Gastrocnemius medialis (tissue), 4 donors: Measurements from ENCODE around the gene RNU6-9.

Source experiments
- POLR2A ChIP-seq, 2 donors: fragments of 450-650 bp; IDR thresholded peaks; one replicate each; pipeline ENCODE4 v1.6.1; 2017; ENCODE audit warnings: antibody characterized with exemption in 2 of 2, mild to moderate bottlenecking in 2 of 2, moderate library complexity in 2 of 2
- TF ChIP-seq, protein P1 (sequence below), 5 experiments: fragments of 450-650 bp in 3 of 5; fragments of 200-600 bp in 2 of 5; sonication (generic) in 2 of 5; IDR thresholded peaks in 4 of 5; conservative IDR thresholded peaks in 1 of 5; 1 replicate in 4 of 5; 2 replicates in 1 of 5; pipeline ENCODE4 v1.5.1; 2016 to 2019; ENCODE audit warnings: antibody characterized with exemption in 5 of 5, mild to moderate bottlenecking in 3 of 5, moderate library complexity in 3 of 5

DNA sequence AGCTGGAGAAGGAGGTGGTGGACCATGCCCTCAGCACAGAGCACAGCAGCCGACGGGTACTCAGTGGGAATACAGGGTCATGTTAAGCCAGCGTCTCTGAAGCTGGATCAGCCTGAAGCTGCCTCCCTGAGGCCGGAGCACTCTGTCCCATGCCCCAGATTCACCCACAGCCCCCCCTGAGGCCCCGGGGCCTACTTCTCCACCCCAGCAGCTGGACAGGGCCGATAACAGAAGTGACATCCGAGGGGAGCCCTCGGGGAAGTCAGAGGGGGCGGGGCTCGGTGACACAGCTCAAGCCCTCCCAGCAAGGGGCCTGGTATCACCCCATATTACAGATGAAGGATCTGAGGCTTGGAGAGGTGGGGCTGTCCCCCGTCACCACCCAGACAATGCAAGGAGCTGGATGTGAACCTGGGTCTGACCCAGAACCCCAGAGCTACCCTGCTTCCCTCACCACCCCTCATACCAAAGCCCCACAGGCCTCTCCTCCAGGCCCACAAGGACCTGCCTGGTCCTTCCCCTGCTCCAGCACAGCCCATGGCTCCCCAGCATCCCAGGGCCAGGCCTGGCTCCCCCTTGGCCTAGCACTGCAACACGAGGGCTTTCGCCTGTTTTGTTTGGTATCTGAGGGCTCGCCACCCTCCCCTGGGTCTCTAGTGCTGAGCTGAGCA, 14.0 kb downstream of the RNU6-9 start:
- no peak for TF ChIP-seq POLR2A (IDR thresholded peaks at IDR 0.05)
- TF ChIP-seq, protein P1, sequence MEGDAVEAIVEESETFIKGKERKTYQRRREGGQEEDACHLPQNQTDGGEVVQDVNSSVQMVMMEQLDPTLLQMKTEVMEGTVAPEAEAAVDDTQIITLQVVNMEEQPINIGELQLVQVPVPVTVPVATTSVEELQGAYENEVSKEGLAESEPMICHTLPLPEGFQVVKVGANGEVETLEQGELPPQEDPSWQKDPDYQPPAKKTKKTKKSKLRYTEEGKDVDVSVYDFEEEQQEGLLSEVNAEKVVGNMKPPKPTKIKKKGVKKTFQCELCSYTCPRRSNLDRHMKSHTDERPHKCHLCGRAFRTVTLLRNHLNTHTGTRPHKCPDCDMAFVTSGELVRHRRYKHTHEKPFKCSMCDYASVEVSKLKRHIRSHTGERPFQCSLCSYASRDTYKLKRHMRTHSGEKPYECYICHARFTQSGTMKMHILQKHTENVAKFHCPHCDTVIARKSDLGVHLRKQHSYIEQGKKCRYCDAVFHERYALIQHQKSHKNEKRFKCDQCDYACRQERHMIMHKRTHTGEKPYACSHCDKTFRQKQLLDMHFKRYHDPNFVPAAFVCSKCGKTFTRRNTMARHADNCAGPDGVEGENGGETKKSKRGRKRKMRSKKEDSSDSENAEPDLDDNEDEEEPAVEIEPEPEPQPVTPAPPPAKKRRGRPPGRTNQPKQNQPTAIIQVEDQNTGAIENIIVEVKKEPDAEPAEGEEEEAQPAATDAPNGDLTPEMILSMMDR (IDR thresholded peaks at IDR 0.05 in 4 of 5, conservative IDR thresholded peaks at IDR 0.05 in 1 of 5) = no peak
